Stomach (tissue), 9 donors: Measurements from ENCODE around the gene RNF151. TPM values are rescaled to one million over a fixed set of nuclear protein-coding genes. Genes with fewer than 3 reads are reported as not detected.

Experiments used
- DNase-seq, 2 donors: peaks; one replicate each; pipeline versions ENCODE4 v3.0.0 to v3.0.0-alpha.2; 2013 to 2019
- H3K27ac ChIP-seq, 5 donors: fragments of 200-600 bp in 4 of 5; sonication (generic) in 4 of 5; one replicate each; pipeline ENCODE4 v1.5.1; 2013 to 2019; ENCODE audit warnings: mild to moderate bottlenecking in 1 of 5, moderate library complexity in 1 of 5
- H3K27me3 ChIP-seq, 3 donors: fragments of 200-600 bp; sonication (generic); one replicate each; pipeline ENCODE4 v1.5.1; 2017 to 2019; ENCODE audit warnings: mixed run types in 1 of 3
- H3K36me3 ChIP-seq, 4 donors: fragments of 200-600 bp; sonication (generic); 1 replicate in 3 of 4; 2 replicates in 1 of 4; pipeline ENCODE4 v1.5.1; 2016 to 2019
- H3K4me1 ChIP-seq, 4 donors: fragments of 200-600 bp; sonication (generic); one replicate each; pipeline ENCODE4 v1.5.1; 2016 to 2019
- H3K4me3 ChIP-seq, 4 donors: fragments of 200-600 bp; sonication (generic) in 3 of 4; one replicate each; pipeline ENCODE4 v1.5.1; 2016 to 2019; ENCODE audit warnings: mild to moderate bottlenecking in 1 of 4
- H3K9me3 ChIP-seq, 4 donors: fragments of 200-600 bp; sonication (generic); one replicate each; pipeline ENCODE4 v1.5.1; 2016 to 2019
- EP300 ChIP-seq: sonication (generic); formaldehyde crosslinking; IDR thresholded peaks from one replicate; pipeline ENCODE4 v1.6.1; 2017; ENCODE audit warnings: antibody characterized with exemption
- WGBS, 5 donors: extraction: QIAGEN DNeasy Blood & Tissue Kit in 3 of 5; methylation state at CpG; one replicate each; pipeline versions ENCODE4 v1.1.5 to v1.1.7; 2013 to 2018; 5-methylcytosine and 5-hydroxymethylcytosine counted together
- intact Hi-C: fragments of 100-400 bp; cut with DNase I; formaldehyde crosslinking; loops from one replicate; pipeline ENCODE4 v1.15.1; 2023; ENCODE audit warnings: low total_unique reads
- polyA plus RNA-seq, 3 donors: library from polyadenylated mRNA; stranded (reverse); fragments of 200-250 nt; gene quantifications; one replicate each; pipeline ENCODE4 v1.2.3, GENCODE V29; 2013
- small RNA-seq, 4 donors: library from RNA; depleted of rRNA; stranded (forward); fragments of <200 nt; gene quantifications; one replicate each; pipeline ENCODE3, GENCODE V24; 2016
- total RNA-seq, 5 donors: library from RNA; depleted of rRNA; stranded (reverse); fragments of >200 nt; gene quantifications; one replicate each; pipeline versions ENCODE4 v1.1.0 to v1.2.3, GENCODE V29; 2014 to 2016
- TF ChIP-seq, protein P1 (sequence below), 7 experiments: fragments of 450-650 bp in 4 of 7; fragments of 200-600 bp in 3 of 7; sonication (generic) in 3 of 7; IDR thresholded peaks; one replicate each; pipeline ENCODE4 v1.5.1; 2016 to 2019; ENCODE audit warnings: antibody characterized with exemption in 7 of 7, control low read depth in 2 of 7, mild to moderate bottlenecking in 1 of 7
- donor health status: healthy with polysubstance abuse.
- donor health status: Bipolar disorder and iron deficiency.
- donor health status: healthy.

RNF151 gene
- total and polyA plus RNA-seq, 8 donors: not detected

DNA sequence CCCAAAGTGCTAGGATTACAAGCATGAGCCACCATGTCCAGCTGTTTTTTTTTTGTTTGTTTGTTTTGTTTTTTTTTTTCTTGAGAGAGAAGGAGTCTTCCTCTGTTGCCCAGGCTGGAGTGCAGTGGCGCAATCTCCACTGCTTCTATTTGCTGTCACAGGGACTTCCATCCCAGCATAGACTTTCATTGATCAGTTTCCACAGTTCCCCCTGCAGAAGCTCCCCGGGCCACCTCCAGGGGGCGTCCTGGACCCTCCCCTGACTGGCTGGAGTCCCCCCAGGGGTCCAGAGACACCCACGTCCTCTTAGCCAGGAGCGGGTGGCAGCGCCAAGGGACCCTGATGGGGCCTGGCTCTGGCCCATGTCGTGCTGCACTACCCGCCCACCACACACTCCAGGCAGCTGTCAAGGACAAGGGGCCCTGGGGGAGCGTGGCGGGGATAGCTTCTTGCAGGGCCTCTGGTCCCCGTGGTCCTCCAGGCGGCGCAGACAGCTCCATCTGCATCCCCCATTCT, 49.8 kb downstream of the RNF151 start:
- 43 to 71% (median 56%) methylated on average over 8 to 13 of the region's 13 CpGs for WGBS, 5 donors
- intact Hi-C loops: no loop called here
- Histone ChIP-seq H3K36me3 (no peaks in the 10 kb centered on the region), H3K9me3 (no peaks in the 10 kb centered on the region), H3K4me1 (peaks cover 13 to 28% (median 18%) of the 10 kb centered on the region in 4 donors), H3K27ac (peak overlapping the region in 3 of 5 donors; percentile 66 to 88 (median 79)), H3K4me3 (no peak overlapping the region), H3K27me3 (peaks cover 20 to 40% (median 27%) of the 10 kb centered on the region in 3 donors)
- TF ChIP-seq, protein P1, sequence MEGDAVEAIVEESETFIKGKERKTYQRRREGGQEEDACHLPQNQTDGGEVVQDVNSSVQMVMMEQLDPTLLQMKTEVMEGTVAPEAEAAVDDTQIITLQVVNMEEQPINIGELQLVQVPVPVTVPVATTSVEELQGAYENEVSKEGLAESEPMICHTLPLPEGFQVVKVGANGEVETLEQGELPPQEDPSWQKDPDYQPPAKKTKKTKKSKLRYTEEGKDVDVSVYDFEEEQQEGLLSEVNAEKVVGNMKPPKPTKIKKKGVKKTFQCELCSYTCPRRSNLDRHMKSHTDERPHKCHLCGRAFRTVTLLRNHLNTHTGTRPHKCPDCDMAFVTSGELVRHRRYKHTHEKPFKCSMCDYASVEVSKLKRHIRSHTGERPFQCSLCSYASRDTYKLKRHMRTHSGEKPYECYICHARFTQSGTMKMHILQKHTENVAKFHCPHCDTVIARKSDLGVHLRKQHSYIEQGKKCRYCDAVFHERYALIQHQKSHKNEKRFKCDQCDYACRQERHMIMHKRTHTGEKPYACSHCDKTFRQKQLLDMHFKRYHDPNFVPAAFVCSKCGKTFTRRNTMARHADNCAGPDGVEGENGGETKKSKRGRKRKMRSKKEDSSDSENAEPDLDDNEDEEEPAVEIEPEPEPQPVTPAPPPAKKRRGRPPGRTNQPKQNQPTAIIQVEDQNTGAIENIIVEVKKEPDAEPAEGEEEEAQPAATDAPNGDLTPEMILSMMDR (IDR thresholded peaks at IDR 0.05): no peak
- no peak for TF ChIP-seq EP300
- DNase-seq: no peak

Small RNA genes within 50 kb of the gene (small RNA-seq; reads per million reads assigned to genes)
- gene AC005363.2 (0 reads per million in 4 donors), gene RN7SL219P (0 reads per million in 4 donors), gene SNORA10 (0 reads per million in 4 donors), gene SNORA64 (0 reads per million in 4 donors)

Other genes with a start within 250 kb of the RNF151 start
- gene NME3, start 195.3 kb upstream of the RNF151 start, total RNA-seq: 100 to 1,000 TPM in 2 of 5 donors, 10 to 100 TPM in 3; 18.7 to 420 (median 52.1) TPM
- 100 to 1,000 TPM; 116 to 194 (median 135) TPM for gene NME3, start 195.3 kb upstream of the RNF151 start, polyA plus RNA-seq
- 10 to 100 TPM in 4 of 5 donors, 1 to 10 TPM in 1; 8.8 to 94.1 (median 34.4) TPM for gene EME2, start 194.0 kb upstream of the RNF151 start, total RNA-seq
- gene EME2, start 194.0 kb upstream of the RNF151 start, polyA plus RNA-seq: 1 to 10 TPM; 2.6 to 7.9 (median 6.9) TPM
- 100 to 1,000 TPM in 1 of 5 donors, 10 to 100 TPM in 4; 21.1 to 204 (median 64.7) TPM for gene MRPS34, start 193.7 kb upstream of the RNF151 start, total RNA-seq
- gene MRPS34, start 193.7 kb upstream of the RNF151 start, polyA plus RNA-seq: 100 to 1,000 TPM; 120 to 155 (median 126) TPM
- gene SPSB3, start 184.3 kb upstream of the RNF151 start, total RNA-seq: 100 to 1,000 TPM in 1 of 5 donors, 10 to 100 TPM in 4; 22.2 to 186 (median 70.9) TPM
- 100 to 1,000 TPM in 1 of 3 donors, 10 to 100 TPM in 2; 54.2 to 111 (median 83.6) TPM for gene SPSB3, start 184.3 kb upstream of the RNF151 start, polyA plus RNA-seq
- gene NUBP2, start 183.9 kb upstream of the RNF151 start, total RNA-seq: 100 to 1,000 TPM in 1 of 5 donors, 10 to 100 TPM in 4; 14.7 to 171 (median 54.8) TPM
- 10 to 100 TPM; 60.6 to 86.0 (median 74.7) TPM for gene NUBP2, start 183.9 kb upstream of the RNF151 start, polyA plus RNA-seq
- gene IGFALS, start 173.2 kb upstream of the RNF151 start, total RNA-seq: 10 to 100 TPM in 2 of 5 donors, 1 to 10 TPM in 2, not detected in 1; 2.9 to 24.6 (median 8.8) TPM
- 10 to 100 TPM in 1 of 3 donors, 1 to 10 TPM in 2; 2.4 to 21.0 (median 6.0) TPM for gene IGFALS, start 173.2 kb upstream of the RNF151 start, polyA plus RNA-seq
- gene HAGH, start 140.0 kb upstream of the RNF151 start, total RNA-seq: 100 to 1,000 TPM in 1 of 5 donors, 10 to 100 TPM in 4; 30.3 to 119 (median 64.8) TPM
- 10 to 100 TPM; 64.9 to 80.2 (median 73.5) TPM for gene HAGH, start 140.0 kb upstream of the RNF151 start, polyA plus RNA-seq
- 100 to 1,000 TPM in 1 of 5 donors, 10 to 100 TPM in 4; 16.7 to 484 (median 36.6) TPM for gene FAHD1, start 139.7 kb upstream of the RNF151 start, total RNA-seq
- gene FAHD1, start 139.7 kb upstream of the RNF151 start, polyA plus RNA-seq: 10 to 100 TPM; 15.4 to 37.7 (median 22.8) TPM
- not detected for gene MEIOB, start 94.7 kb upstream of the RNF151 start, total RNA-seq
- gene MEIOB, start 94.7 kb upstream of the RNF151 start, polyA plus RNA-seq: under 1 TPM in 1 of 3 donors, not detected in 2; 0.13 TPM
- not detected for gene HS3ST6, start 48.4 kb upstream of the RNF151 start, total RNA-seq
- gene HS3ST6, start 48.4 kb upstream of the RNF151 start, polyA plus RNA-seq: 1 to 10 TPM in 1 of 3 donors, not detected in 2; 1.6 TPM
- 10 to 100 TPM in 3 of 5 donors, 1 to 10 TPM in 1, not detected in 1; 6.2 to 61.1 (median 16.3) TPM for gene MSRB1, start 23.7 kb upstream of the RNF151 start, total RNA-seq
- gene MSRB1, start 23.7 kb upstream of the RNF151 start, polyA plus RNA-seq: 10 to 100 TPM; 31.2 to 68.5 (median 48.9) TPM
- gene RPL3L, start 12.2 kb upstream of the RNF151 start, total RNA-seq: not detected
- under 1 TPM in 2 of 3 donors, not detected in 1; 0.05 to 0.19 TPM for gene RPL3L, start 12.2 kb upstream of the RNF151 start, polyA plus RNA-seq
- 100 to 1,000 TPM in 1 of 5 donors, 10 to 100 TPM in 4; 28.6 to 119 (median 57.5) TPM for gene NDUFB10, start 7.3 kb upstream of the RNF151 start, total RNA-seq
- 100 to 1,000 TPM; 242 to 285 (median 253) TPM for gene NDUFB10, start 7.3 kb upstream of the RNF151 start, polyA plus RNA-seq
- gene RPS2, start 2.0 kb upstream of the RNF151 start, total RNA-seq: 1,000 to 10,000 TPM in 4 of 5 donors, 100 to 1,000 TPM in 1; 997 to 2,615 (median 1,653) TPM
- gene RPS2, start 2.0 kb upstream of the RNF151 start, polyA plus RNA-seq: 1,000 to 10,000 TPM; 2,720 to 4,842 (median 2,788) TPM
- 100 to 1,000 TPM in 1 of 5 donors, 10 to 100 TPM in 3, 1 to 10 TPM in 1; 9.4 to 174 (median 26.3) TPM for gene TBL3, start 5.2 kb downstream of the RNF151 start, total RNA-seq
- 10 to 100 TPM; 32.7 to 52.7 (median 48.9) TPM for gene TBL3, start 5.2 kb downstream of the RNF151 start, polyA plus RNA-seq
- gene NOXO1, start 14.6 kb downstream of the RNF151 start, total RNA-seq: 10 to 100 TPM in 1 of 5 donors, not detected in 4; 58.2 TPM
- 1 to 10 TPM; 1.2 to 3.4 (median 2.6) TPM for gene NOXO1, start 14.6 kb downstream of the RNF151 start, polyA plus RNA-seq
- 100 to 1,000 TPM in 1 of 5 donors, 10 to 100 TPM in 1, 1 to 10 TPM in 3; 3.1 to 313 (median 9.9) TPM for gene GFER, start 17.3 kb downstream of the RNF151 start, total RNA-seq
- gene GFER, start 17.3 kb downstream of the RNF151 start, polyA plus RNA-seq: 10 to 100 TPM; 31.2 to 50.6 (median 36.1) TPM
- 1 to 10 TPM in 1 of 5 donors, not detected in 4; 1.7 TPM for gene SYNGR3, start 23.1 kb downstream of the RNF151 start, total RNA-seq
- gene SYNGR3, start 23.1 kb downstream of the RNF151 start, polyA plus RNA-seq: 1 to 10 TPM in 1 of 3 donors, not detected in 2; 1.3 TPM
- 10 to 100 TPM; 16.3 to 86.2 (median 34.8) TPM for gene ZNF598, start 43.0 kb downstream of the RNF151 start, total RNA-seq
- 10 to 100 TPM; 21.1 to 31.0 (median 21.4) TPM for gene ZNF598, start 43.0 kb downstream of the RNF151 start, polyA plus RNA-seq
- gene NPW, start 52.9 kb downstream of the RNF151 start, total RNA-seq: under 1 TPM in 1 of 5 donors, not detected in 4; 0.55 TPM
- gene NPW, start 52.9 kb downstream of the RNF151 start, polyA plus RNA-seq: 10 to 100 TPM in 1 of 3 donors, 1 to 10 TPM in 2; 1.6 to 12.4 (median 2.4) TPM
- 100 to 1,000 TPM in 2 of 5 donors, 10 to 100 TPM in 3; 17.4 to 201 (median 95.5) TPM for gene NHERF2, start 60.0 kb downstream of the RNF151 start, total RNA-seq
- gene NHERF2, start 60.0 kb downstream of the RNF151 start, polyA plus RNA-seq: 100 to 1,000 TPM in 2 of 3 donors, 10 to 100 TPM in 1; 65.4 to 236 (median 157) TPM
- 100 to 1,000 TPM in 2 of 5 donors, 1 to 10 TPM in 3; 2.3 to 663 (median 9.5) TPM for gene NTHL1, start 81.0 kb downstream of the RNF151 start, total RNA-seq
- gene NTHL1, start 81.0 kb downstream of the RNF151 start, polyA plus RNA-seq: 10 to 100 TPM; 29.2 to 40.6 (median 36.6) TPM
- 100 to 1,000 TPM in 3 of 5 donors, 10 to 100 TPM in 2; 68.5 to 369 (median 118) TPM for gene TSC2, start 81.1 kb downstream of the RNF151 start, total RNA-seq
- 10 to 100 TPM; 40.8 to 46.0 (median 41.1) TPM for gene TSC2, start 81.1 kb downstream of the RNF151 start, polyA plus RNA-seq
- 100 to 1,000 TPM in 3 of 5 donors, 10 to 100 TPM in 2; 88.5 to 776 (median 459) TPM for gene PKD1, start 169.0 kb downstream of the RNF151 start, total RNA-seq
- gene PKD1, start 169.0 kb downstream of the RNF151 start, polyA plus RNA-seq: 10 to 100 TPM; 10.4 to 58.9 (median 22.7) TPM
- gene RAB26, start 181.8 kb downstream of the RNF151 start, total RNA-seq: 100 to 1,000 TPM in 1 of 5 donors, 10 to 100 TPM in 1, not detected in 3; 27.2 to 114 TPM
- gene RAB26, start 181.8 kb downstream of the RNF151 start, polyA plus RNA-seq: 10 to 100 TPM; 15.1 to 63.4 (median 20.3) TPM
- 100 to 1,000 TPM in 1 of 5 donors, 10 to 100 TPM in 4; 20.9 to 204 (median 58.9) TPM for gene TRAF7, start 188.9 kb downstream of the RNF151 start, total RNA-seq
- gene TRAF7, start 188.9 kb downstream of the RNF151 start, polyA plus RNA-seq: 10 to 100 TPM; 27.1 to 39.5 (median 37.3) TPM
- under 1 TPM in 1 of 5 donors, not detected in 4; 0.73 TPM for gene CASKIN1, start 229.7 kb downstream of the RNF151 start, total RNA-seq
- under 1 TPM; 0.15 to 0.55 (median 0.19) TPM for gene CASKIN1, start 229.7 kb downstream of the RNF151 start, polyA plus RNA-seq
- gene MLST8, start 238.6 kb downstream of the RNF151 start, total RNA-seq: 100 to 1,000 TPM in 1 of 5 donors, 10 to 100 TPM in 3, 1 to 10 TPM in 1; 7.5 to 235 (median 56.2) TPM
- gene MLST8, start 238.6 kb downstream of the RNF151 start, polyA plus RNA-seq: 10 to 100 TPM; 46.8 to 68.1 (median 55.3) TPM
- gene BRICD5, start 244.0 kb downstream of the RNF151 start, total RNA-seq: 10 to 100 TPM in 4 of 5 donors, 1 to 10 TPM in 1; 2.6 to 78.8 (median 16.5) TPM
- 1 to 10 TPM; 4.2 to 6.5 (median 6.3) TPM for gene BRICD5, start 244.0 kb downstream of the RNF151 start, polyA plus RNA-seq
- 10 to 100 TPM in 4 of 5 donors, 1 to 10 TPM in 1; 9.4 to 90.4 (median 15.9) TPM for gene PGP, start 248.0 kb downstream of the RNF151 start, total RNA-seq
- gene PGP, start 248.0 kb downstream of the RNF151 start, polyA plus RNA-seq: 10 to 100 TPM in 2 of 3 donors, 1 to 10 TPM in 1; 9.3 to 11.0 (median 10.0) TPM